ENCODE data around the gene DDX39B.

The DDX39B gene

DNA sequence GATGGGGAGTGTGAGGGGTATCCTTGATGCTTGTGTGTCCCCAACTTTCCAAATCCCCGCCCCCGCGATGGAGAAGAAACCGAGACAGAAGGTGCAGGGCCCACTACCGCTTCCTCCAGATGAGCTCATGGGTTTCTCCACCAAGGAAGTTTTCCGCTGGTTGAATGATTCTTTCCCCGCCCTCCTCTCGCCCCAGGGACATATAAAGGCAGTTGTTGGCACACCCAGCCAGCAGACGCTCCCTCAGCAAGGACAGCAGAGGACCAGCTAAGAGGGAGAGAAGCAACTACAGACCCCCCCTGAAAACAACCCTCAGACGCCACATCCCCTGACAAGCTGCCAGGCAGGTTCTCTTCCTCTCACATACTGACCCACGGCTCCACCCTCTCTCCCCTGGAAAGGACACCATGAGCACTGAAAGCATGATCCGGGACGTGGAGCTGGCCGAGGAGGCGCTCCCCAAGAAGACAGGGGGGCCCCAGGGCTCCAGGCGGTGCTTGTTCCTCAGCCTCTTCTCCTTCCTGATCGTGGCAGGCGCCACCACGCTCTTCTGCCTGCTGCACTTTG, 33.6 kb upstream of the DDX39B start, which contains the start of gene TNF:
TNF (plus strand) TSS at position 231 of the 567 bp plus-strand sequence; CDS start at position 408, 177 bp downstream.
- peak; percentile 34 for DNase-seq

- peak; percentile 14 for DNase-seq
Observed at GRCh38 chr6:31574106-31575061, 32.6 kb upstream of the DDX39B start.

GRCh38 chr6:31573239-31574105, 31.7 kb upstream of the DDX39B start:
- no peak for DNase-seq

GRCh38 chr6:31572041-31572911, 30.5 kb upstream of the DDX39B start, which contains the start of gene LTA:
TSS of gene LTA (plus strand) at chr6:31572289. CDS start at chr6:31572743, 454 bp downstream.
- no peak for DNase-seq

DNA sequence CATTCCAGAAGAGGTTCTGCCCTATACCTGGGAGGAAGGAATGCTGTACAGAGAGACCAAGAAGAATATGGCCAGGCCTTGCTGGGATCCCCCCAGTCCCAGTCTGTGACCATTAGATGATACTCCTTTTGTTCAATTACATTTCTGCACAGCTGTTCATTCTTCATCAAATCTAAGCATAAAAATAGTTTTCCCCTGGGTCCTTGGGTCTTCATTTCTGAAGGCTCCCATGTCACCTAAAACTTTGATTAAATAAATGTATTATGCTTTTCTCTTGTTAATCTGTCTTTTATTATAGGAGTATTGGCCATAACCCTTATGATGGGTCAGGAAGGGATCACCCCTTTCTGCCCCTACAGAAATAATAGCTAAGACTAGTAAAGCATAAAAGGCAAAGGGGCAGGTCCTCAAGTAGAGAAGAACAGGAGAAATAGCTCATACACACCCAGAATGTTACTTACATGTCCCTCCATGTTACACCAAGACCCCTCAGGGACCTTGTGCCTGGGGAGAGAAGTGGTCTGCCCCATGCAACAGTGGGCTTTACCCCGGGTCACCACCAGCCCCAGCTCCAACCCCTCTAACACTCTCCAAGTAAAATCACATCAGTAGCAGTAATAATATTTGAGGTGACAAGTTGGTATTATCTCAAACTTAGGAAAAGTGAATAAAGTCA, 28.2 kb upstream of the DDX39B start:
- no peak for DNase-seq

- DNase-seq, result no peak
Observed at GRCh38 chr6:31568537-31568961, 26.7 kb upstream of the DDX39B start.

DNA sequence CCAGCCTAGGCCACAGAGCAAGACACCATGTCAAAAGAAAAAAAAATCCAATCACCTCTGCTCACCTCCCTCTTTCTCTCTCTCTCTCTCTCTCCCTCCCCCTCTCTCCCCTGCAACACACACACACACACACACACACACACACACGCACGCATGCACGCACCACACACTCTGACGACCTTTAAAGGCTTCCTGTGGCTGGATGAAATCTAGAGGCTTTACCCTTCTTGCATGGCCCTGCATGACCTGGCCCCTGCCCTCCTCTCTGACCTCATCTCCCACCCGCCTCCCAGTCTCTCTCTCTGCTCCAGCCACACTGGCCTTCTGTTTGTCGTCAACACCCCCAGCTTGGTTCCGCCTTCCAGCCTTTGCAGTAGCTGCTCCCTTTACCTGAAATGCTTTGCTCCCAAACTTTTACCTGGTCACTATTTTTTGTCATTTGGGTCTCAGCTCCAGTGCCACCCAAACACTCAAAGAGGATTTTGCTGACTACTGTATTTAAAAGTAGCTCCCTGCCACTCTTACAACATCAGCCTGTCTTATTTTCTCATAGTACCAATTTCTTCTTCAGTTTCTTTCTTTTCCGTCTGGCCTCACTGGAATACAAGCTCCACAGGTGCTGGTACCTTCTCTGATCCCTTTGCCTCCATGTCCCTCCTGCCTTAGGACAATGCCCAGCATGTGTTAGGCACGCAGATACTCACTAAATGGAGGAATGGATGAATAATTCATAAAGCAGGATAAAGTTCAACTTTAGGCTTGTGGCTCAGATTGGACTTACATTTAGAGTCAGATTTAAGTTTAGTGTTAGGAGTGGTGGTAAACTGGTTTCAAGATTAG, 25.9 kb upstream of the DDX39B start:
- no peak for DNase-seq

GRCh38 chr6:31560697-31561058, 18.9 kb upstream of the DDX39B start:
- no peak for DNase-seq

- DNase-seq, result no peak
Observed at GRCh38 chr6:31559958-31560696, 18.3 kb upstream of the DDX39B start.

GRCh38 chr6:31559606-31559957, 17.8 kb upstream of the DDX39B start:
- no peak for DNase-seq

- DNase-seq, result no peak
Observed at GRCh38 chr6:31558631-31559500, 17.1 kb upstream of the DDX39B start.

GRCh38 chr6:31558318-31558625, 16.5 kb upstream of the DDX39B start:
- DNase-seq, result no peak

DNA sequence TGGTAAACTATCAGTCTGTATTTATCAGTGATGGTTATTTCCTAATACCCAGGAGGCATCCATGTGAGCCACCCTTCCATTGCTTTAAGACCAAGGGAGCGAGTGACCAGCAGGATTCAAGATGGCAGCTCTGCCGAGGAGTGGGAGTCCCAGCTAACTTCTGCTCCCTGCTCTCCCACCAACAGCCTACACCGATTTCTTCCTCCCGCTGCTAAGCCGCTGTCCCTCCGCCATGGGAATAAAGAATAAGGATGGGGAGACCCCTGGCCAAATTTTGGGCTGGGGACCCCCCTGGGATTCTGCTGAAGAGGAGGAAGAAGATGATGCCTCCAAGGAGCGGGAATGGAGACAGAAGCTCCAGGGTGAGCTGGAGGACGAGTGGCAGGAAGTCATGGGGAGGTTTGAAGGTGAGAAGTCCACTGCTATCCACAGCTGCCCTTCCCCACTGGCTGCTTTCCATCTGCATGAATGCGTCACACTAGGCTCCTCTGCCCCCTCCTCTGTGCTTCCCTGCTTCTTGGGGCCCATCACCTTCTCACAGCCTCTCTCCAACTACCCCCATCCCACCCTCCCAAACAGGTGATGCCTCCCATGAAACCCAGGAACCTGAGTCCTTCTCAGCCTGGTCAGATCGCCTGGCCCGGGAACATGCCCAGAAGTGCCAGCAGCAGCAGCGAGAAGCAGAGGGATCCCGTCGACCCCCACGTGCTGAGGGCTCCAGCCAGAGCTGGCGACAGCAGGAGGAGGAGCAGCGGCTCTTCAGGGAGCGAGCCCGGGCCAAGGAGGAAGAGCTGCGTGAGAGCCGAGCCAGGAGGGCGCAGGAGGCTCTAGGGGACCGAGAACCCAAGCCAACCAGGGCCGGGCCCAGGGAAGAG, 15.9 kb upstream of the DDX39B start:
- DNase-seq, result no peak

DNA sequence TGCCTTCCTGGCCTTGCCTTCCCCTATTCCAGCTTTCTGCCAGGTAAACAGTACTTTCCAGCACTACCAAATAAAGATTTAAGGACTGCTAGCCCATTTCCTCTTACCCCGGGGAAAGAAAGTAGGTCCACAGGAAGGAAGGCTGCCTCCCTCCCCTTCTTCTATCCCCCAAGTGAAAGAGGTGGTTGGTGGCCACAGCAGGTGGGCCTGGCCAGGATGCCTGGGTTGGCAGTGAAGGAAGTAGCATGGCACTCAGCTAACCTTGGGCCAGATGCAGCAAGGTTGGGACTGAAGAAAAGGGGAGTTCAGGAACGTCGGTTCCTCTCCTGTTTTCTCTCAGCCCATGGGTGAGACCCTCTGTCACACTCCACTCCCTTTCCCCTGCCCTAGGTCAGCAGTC, 14.5 kb upstream of the DDX39B start:
- no peak for DNase-seq

GRCh38 chr6:31551371-31551770, 9.6 kb upstream of the DDX39B start:
- peak; percentile 56 for DNase-seq

DNA sequence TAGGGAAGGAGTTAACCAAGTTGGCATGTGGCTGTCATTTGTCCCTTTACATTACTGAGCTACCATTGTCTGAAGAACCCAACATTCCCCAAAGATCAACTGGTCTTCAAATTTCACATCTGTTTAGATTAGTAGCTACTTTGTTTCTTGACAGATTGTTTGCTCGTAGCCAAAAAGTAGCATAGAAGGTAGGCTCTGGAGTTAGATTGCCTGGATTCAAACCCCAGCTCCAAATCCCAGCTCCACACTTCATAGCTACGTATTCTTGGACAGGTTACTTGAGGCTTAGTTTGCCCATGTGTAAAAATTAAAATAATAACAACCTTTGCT, 6.7 kb upstream of the DDX39B start:
- DNase-seq, result no peak

DNA sequence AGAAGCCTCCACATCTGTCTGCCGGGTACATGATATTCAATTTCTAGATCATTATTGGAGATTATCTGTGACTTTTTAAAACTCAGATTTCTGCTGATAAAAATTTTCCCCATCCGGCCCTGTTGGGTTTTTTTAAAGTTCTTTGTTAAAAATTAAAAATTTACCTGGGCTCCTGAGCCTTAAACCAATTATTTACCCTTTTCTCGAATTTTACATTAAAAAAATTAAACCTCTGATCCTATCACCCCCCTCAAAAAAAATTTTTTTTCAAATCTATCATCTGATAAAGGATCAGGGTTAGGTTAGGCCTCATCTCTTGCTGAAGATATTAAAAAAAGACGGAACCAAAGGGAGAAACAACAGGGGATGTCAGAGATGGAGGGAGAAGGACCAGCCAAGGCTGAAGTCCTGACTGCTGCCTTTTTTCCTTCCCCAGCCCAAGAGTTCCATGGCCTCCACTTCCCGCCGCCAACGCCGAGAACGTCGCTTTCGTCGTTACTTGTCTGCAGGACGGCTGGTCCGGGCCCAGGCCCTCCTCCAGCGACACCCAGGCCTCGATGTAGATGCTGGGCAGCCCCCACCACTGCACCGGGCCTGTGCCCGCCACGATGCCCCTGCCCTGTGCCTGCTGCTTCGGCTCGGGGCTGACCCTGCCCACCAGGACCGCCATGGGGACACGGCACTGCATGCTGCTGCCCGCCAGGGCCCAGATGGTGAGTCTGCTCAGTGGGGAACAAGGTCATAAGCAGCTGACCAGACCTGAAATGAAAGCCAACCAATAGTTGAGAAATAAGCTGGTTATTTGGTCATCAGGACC, 6.1 kb upstream of the DDX39B start:
- DNase-seq, result no peak
